ENCODE results near the gene SYCP2L. TPM values are rescaled to one million over a fixed set of nuclear protein-coding genes. Genes with fewer than 3 reads are reported as not detected.

SYCP2L gene
- total and polyA plus RNA-seq, 2 donors from 2014 or later = 1.0 to 1.5 TPM

- no peak overlapping the region for H3K27ac ChIP-seq (ENCODE audit: low read depth in 2 of 2, low read length in 2 of 2)
- FAIRE-seq (peak; percentile 64), DNase-seq (peak in 3 of 5 donors; percentile 14 to 71 (median 57))
- H3K9me3 ChIP-seq (ENCODE audit: control insufficient read depth in 2 of 3, insufficient read depth in 1 of 3, low read length in 3 of 3) = no peaks in the 10 kb centered on the region
- H3K36me3 ChIP-seq (ENCODE audit: control insufficient read depth in 2 of 3, insufficient read depth in 3 of 3, low read length in 3 of 3) = no peaks in the 10 kb centered on the region
- TF ChIP-seq, protein P1, sequence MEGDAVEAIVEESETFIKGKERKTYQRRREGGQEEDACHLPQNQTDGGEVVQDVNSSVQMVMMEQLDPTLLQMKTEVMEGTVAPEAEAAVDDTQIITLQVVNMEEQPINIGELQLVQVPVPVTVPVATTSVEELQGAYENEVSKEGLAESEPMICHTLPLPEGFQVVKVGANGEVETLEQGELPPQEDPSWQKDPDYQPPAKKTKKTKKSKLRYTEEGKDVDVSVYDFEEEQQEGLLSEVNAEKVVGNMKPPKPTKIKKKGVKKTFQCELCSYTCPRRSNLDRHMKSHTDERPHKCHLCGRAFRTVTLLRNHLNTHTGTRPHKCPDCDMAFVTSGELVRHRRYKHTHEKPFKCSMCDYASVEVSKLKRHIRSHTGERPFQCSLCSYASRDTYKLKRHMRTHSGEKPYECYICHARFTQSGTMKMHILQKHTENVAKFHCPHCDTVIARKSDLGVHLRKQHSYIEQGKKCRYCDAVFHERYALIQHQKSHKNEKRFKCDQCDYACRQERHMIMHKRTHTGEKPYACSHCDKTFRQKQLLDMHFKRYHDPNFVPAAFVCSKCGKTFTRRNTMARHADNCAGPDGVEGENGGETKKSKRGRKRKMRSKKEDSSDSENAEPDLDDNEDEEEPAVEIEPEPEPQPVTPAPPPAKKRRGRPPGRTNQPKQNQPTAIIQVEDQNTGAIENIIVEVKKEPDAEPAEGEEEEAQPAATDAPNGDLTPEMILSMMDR (IDR thresholded peaks at IDR 0.05; ENCODE audit: borderline replicate concordance, extremely low read depth, insufficient read depth) = peak; percentile 22
- no peaks in the 10 kb centered on the region for H3K4me1 ChIP-seq (ENCODE audit: control insufficient read depth in 2 of 3, insufficient read depth in 2 of 3, low read depth in 1 of 3, low read length in 3 of 3)
- intact Hi-C loops (cut with DNase I) = loop anchor here (10.0 kb wide), 1 partner anchor 113 kb away; no protein-coding TSS in a partner anchor
- no peaks in the 10 kb centered on the region for H3K27me3 ChIP-seq (ENCODE audit: control insufficient read depth, insufficient read depth, low read length)
- H3K9ac ChIP-seq (ENCODE audit: low read length in 3 of 3) = no peak overlapping the region
- no peak overlapping the region for H3K4me3 ChIP-seq (ENCODE audit: low read length in 3 of 3)
Measured at GRCh38 chr6:10951675-10952282, 64.9 kb downstream of the SYCP2L start.

DNA sequence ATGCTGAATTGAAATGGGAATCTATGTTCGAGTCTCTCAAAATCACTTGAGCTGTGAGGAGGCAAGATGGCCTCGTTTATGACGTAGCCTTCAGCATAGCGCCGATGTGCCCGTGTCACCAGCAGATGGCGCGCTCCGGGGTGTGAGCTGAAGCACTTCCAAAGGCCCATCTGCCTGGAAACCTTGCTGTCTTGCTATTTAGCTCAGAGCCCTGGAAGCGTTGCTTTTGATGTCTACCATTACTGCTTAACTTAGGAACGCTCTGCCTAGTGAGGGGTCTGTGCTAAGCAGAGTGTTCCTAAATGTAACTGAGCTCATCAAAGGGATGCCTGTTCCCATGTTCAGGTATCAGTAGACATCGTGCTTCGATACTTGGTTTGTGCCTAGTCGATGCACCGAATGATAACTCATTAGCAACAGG is 67.7 kb downstream of the SYCP2L start:
- TF ChIP-seq, protein P1 (IDR thresholded peaks at IDR 0.05; ENCODE audit: borderline replicate concordance, extremely low read depth, insufficient read depth) = peak; percentile 66
- H3K9ac ChIP-seq (ENCODE audit: low read length in 3 of 3) = no peak overlapping the region
- H3K4me3 ChIP-seq (ENCODE audit: low read length in 3 of 3) = no peak overlapping the region
- no peak overlapping the region for H3K27ac ChIP-seq (ENCODE audit: low read depth in 2 of 2, low read length in 2 of 2)
- intact Hi-C loops (cut with DNase I) = loop anchor here (10.0 kb wide), 1 partner anchor 110 kb away; no protein-coding TSS in a partner anchor
- H3K9me3 ChIP-seq (ENCODE audit: control insufficient read depth in 2 of 3, insufficient read depth in 1 of 3, low read length in 3 of 3) = no peaks in the 10 kb centered on the region
- no peaks in the 10 kb centered on the region for H3K27me3 ChIP-seq (ENCODE audit: control insufficient read depth, insufficient read depth, low read length)
- no peaks in the 10 kb centered on the region for H3K36me3 ChIP-seq (ENCODE audit: control insufficient read depth in 2 of 3, insufficient read depth in 3 of 3, low read length in 3 of 3)
- FAIRE-seq (no peak), DNase-seq (peak; percentile 81 to 90 (median 88))
- H3K4me1 ChIP-seq (ENCODE audit: control insufficient read depth in 2 of 3, insufficient read depth in 2 of 3, low read depth in 1 of 3, low read length in 3 of 3) = no peaks in the 10 kb centered on the region

GRCh38 chr6:10956776-10957175 is 69.9 kb downstream of the SYCP2L start:
- Histone ChIP-seq H3K27me3 (ENCODE audit: control insufficient read depth, insufficient read depth, low read length) (no peaks in the 10 kb centered on the region), H3K27ac (ENCODE audit: low read depth in 2 of 2, low read length in 2 of 2) (no peak overlapping the region), H3K4me3 (ENCODE audit: low read length in 3 of 3) (no peak overlapping the region), H3K36me3 (ENCODE audit: control insufficient read depth in 2 of 3, insufficient read depth in 3 of 3, low read length in 3 of 3) (no peaks in the 10 kb centered on the region), H3K9me3 (ENCODE audit: control insufficient read depth in 2 of 3, insufficient read depth in 1 of 3, low read length in 3 of 3) (no peaks in the 10 kb centered on the region), H3K9ac (ENCODE audit: low read length in 3 of 3) (no peak overlapping the region), H3K4me1 (ENCODE audit: control insufficient read depth in 2 of 3, insufficient read depth in 2 of 3, low read depth in 1 of 3, low read length in 3 of 3) (no peaks in the 10 kb centered on the region)
- FAIRE-seq = no peak
- intact Hi-C loops (cut with DNase I) = loop anchor here (10.0 kb wide), 1 partner anchor 108 kb away; no protein-coding TSS in a partner anchor
- TF ChIP-seq, protein P1 (IDR thresholded peaks at IDR 0.05; ENCODE audit: borderline replicate concordance, extremely low read depth, insufficient read depth) = no peak
- DNase-seq = no peak
